UCSD-AML1 (cell line): Measurements from ENCODE around the gene TMPO.
"Not testable (repeated sequence)": the region's sequence is repeated elsewhere in the genome, so short reads cannot be mapped to it uniquely, and the experiment has no call there.

Experiments used
- DNase-seq: peaks from one replicate; lab custom pipeline; 2025; ENCODE audit not compliant: unreplicated experiment; lab: John Stamatoyannopoulos, UW

Gene TMPO

GRCh38 chr12:98515287-98516110 lies at the start of gene TMPO:
TSS of gene TMPO (plus strand) at chr12:98515590. CDS start at chr12:98515868, 278 bp downstream.
- DNase-seq = peak; percentile 95

GRCh38 chr12:98465950-98466602 lies 49.3 kb upstream of the TMPO start:
- no peak for DNase-seq

DNA sequence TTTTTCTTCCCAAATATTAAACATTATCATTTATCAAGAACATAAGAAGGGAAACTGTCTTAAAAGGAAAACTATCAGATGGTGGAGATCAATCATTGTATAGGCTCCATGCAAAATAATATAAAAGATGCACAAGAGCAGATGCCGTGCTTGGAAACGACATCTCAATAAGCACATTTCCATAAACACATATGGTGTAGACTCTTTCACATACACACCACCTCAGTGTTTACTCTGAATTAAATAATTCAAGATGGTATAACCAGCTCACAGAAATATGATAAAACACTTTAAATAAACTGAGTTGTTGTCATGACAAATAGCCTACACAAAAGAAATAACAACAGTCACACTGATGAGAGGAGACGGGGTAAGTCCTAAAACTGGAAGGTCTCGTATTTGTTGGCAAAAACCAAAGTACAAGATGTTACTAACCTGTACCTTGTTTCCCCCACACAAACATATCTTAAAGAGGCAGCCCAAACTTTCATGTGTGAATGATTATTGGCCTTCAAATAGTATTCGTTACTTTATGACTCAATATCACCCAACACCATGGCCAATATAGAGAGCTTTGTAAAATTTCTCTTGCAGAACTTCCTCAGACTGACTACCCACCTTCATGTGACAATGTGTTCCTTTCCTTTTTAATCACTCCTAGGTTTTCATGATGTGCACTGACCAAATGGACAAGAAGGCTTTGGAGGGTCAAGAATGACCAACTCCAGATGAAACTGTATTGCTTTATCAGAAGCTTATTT lies 48.6 kb upstream of the TMPO start:
- DNase-seq = no peak

GRCh38 chr12:98469109-98469508 lies 46.3 kb upstream of the TMPO start:
- no peak for DNase-seq

- DNase-seq = no peak
These were observed 44.8 kb upstream of the TMPO start for GRCh38 chr12:98470469-98471082.

GRCh38 chr12:98471085-98471484 lies 44.3 kb upstream of the TMPO start:
- no peak for DNase-seq

GRCh38 chr12:98475565-98475908 lies 39.9 kb upstream of the TMPO start:
- DNase-seq = no peak

DNA sequence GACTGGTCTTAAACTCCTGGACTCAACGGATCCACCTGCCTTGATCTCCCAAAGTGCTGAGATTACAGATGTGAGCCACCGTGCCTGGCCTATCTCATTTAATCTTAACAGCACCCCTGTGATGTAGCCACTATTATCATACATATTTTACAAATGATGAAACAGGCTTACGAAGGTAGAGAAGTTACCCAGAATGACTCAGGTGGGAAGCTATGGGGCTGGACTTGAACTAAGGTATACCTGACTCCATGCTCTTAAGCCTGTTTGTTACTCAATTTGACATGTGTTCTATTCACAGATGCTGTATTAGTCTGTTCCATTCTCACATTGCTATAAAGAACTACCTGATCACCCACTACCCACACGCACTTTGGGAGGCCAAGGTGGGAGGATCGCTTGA lies 36.8 kb upstream of the TMPO start:
- no peak for DNase-seq

DNA sequence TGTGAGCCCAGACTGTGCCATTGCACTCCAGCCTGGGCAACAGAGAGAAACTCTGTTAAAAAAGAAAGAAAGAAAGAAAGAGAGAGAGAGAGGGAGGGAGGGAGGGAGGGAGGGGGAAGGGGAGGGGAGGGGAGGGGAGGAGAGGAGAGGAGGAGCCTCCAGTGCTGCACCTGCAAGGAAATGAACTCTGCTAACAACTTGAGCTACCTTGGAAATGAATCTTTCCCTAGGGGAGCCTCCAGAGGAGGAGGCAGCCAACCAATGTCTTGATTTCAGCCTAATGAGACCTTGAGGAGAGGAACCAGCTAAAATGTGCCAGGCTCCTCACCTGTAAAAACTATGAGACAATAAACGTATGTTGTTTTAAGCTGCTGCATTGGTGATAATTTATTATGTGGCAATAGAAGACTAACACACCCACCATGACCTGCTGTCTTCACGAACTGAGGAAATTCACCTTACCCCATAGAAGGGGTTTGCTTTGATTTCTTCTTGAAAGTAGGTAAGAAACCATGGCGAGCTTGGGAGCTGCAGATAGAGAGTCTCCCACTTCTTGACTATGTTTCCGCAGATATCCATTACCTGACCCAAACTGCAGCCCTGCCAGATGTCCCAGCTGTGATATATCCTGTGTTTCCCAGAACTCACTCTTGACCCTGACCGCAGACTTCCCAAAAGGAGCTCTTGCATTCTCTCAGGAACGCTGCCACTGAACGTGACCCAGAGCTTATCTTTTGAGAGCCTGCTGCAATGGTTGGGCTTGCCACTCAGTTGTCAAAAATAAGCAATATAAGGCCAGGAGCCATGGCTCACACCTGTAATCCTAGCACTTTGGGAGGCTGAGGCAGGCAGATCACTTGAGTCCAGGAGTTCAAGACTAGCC lies 31.5 kb upstream of the TMPO start:
- no peak for DNase-seq

GRCh38 chr12:98485792-98486340 lies 29.5 kb upstream of the TMPO start:
- DNase-seq = no peak

DNA sequence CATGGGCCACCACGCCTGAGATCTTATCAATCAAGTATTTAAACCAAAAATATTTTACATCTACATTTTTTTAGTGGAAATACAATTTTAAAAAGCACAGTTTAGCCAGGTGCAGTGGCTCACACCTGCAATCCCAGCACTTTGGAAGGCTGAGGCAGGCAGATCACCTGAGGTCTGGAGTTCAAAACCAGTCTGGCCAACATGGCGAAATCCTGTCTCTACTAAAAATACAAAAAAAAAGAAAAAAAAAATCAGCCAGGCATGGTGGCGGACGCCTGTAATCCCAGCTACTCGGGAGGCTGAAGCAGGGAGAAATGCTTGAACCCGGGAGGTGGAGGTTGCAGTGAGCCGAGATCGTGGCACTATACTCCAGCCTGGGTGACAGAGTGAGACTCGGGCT lies 27.0 kb upstream of the TMPO start:
- DNase-seq = not testable (repeated sequence)

GRCh38 chr12:98489176-98489575 lies 26.2 kb upstream of the TMPO start:
- DNase-seq = no peak

- peak; percentile 78 for DNase-seq
These were observed 24.6 kb upstream of the TMPO start for GRCh38 chr12:98490501-98491453.

DNA sequence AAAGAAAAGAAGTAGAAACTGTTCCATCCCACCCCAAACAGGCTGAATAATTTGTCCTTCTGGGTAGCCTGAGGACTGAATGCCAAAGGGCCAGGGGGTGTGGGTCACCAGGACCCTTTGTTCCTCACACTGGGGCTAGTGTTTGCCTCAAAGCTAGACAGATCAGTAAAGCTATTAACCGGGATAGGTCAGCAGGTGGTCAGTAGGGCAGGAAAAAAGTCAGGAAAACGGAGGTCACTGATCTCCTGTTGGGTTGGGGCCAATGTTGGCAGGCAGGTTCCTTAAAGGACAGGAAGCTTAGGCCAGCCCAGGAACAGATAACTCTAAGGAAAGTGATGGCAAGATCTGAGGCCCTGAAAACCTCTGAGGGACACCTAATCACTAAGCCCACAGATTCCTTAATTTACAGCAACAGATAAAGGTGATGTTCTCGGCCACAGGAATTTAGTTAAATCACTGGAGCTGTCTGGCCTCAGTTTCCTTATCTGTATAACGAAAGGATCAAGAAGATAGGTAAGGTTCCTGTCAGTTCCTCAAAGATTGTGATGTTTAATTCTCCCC lies 22.7 kb upstream of the TMPO start:
- no peak for DNase-seq

GRCh38 chr12:98501266-98501629 lies 14.1 kb upstream of the TMPO start:
- DNase-seq = not testable (repeated sequence)

DNA sequence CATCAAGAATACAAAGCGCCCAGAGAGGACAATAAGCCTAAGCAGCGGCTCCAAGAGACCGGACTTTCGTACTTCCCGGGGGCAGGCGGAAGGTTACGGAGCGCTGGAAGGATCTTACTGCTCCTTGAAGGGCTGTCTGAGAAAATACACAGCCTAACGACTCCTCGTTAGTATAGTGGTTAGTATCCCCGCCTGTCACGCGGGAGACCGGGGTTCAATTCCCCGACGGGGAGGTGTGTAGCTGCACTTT lies 12.1 kb upstream of the TMPO start:
- DNase-seq = peak; percentile 90

DNA sequence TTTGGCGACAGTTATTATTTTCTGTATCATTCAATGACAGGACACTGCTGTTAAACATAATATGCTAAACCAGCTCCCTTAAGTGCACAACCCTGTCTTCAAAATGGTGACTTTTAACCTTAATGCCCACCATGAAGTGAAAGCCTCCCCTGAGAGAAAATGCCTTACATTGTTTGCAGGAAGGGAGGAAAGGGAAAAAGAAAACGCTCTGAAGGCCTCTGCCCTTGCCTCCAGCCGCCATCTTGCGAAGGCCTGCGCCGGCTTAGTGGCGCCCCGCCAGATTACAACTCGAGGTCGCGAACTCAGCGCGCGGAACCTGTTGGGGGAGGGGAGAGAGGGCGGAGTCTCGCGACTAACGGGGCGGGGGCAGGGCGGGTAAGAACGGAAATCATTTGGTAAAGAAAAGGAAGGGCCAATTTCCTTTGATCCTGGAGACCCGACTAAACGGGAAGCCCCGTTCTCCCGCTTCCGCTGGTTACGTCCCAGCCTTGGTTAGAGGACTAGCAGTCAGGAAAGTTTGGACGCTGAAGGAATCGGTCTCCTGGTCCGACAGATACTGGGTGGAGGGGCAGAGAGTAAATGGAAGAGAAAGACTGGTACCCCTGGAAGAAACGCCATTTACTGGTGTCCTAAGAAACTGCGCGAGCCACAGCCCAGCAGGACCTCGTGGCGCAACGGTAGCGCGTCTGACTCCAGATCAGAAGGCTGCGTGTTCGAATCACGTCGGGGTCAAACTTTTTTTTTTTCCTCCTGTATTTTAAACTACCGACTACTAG lies 11.6 kb upstream of the TMPO start:
- DNase-seq = peak; percentile 97

GRCh38 chr12:98504368-98504617 lies 11.1 kb upstream of the TMPO start:
- no peak for DNase-seq

DNA sequence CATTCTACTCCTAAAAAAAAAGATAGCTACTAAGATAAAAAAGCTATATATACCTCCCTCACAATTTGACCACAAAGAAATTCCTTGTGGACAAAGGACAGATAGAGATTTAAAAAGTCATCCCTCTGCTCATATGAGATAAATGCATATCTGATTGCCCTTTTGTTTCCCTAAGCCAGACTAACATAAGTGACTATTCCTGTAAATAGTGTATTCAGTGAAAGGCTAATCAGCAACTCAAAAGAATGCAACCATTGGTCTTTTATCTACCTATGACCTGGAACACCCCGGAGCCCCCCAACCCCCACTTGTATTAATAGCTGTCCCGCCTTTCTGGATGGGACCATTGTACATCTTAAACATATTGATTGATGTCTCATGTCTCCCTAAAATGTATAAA lies 6.3 kb upstream of the TMPO start:
- no peak for DNase-seq
